B cell (primary cell): ENCODE results near the gene NCKAP5L. TPM values are rescaled to one million over a fixed set of nuclear protein-coding genes. Genes with fewer than 3 reads are reported as not detected.

Experiments
- ATAC-seq: fragments of 200-7000 bp; cut with Tn5 transposase; one replicate; pipeline ENCODE4 v1.10.0; 2021; ENCODE audit warnings: low read depth, mild to moderate bottlenecking, moderate number of reproducible peaks, moderate library complexity
- CTCF ChIA-PET: fragments of 350-600 bp; sonication (Branson Sonifier 250); formaldehyde crosslinking; loops from one replicate; lab custom pipeline; 2021; ENCODE audit warnings: antibody characterized with exemption, inconsistent platforms; lab: Charles Lee
- POLR2A ChIA-PET: fragments of 350-600 bp; sonication (Branson Sonifier 250); formaldehyde crosslinking; loops from one replicate; lab custom pipeline; 2021; ENCODE audit warnings: antibody characterized with exemption; lab: Charles Lee
- DNase-seq: peaks from one replicate; pipeline ENCODE4 v3.0.0; 2013
- H2AFZ ChIP-seq: 2 replicates; pipeline ENCODE4 v1.6.1; 2012; ENCODE audit warnings: mild to moderate bottlenecking, low read depth, low read length; ENCODE audit not compliant: insufficient read depth, poor library complexity, severe bottlenecking
- H3K27ac ChIP-seq, 2 donors: 1 replicate in 1 of 2; 2 replicates in 1 of 2; pipeline ENCODE4 v1.5.1; 2012 to 2013; ENCODE audit warnings: low read length in 2 of 2, mild to moderate bottlenecking in 2 of 2, moderate library complexity in 1 of 2
- H3K27me3 ChIP-seq, 4 experiments: fragments of 200-600 bp in 1 of 4; sonication (generic) in 1 of 4; replicated peaks in 1 of 4; 1 replicate in 2 of 4; 2 replicates in 2 of 4; pipeline versions ENCODE4 v1.6.1 to v1.7.0; 2013 to 2016; ENCODE audit warnings: low read length in 3 of 4, mild to moderate bottlenecking in 2 of 4, mixed read lengths in 1 of 4, moderate library complexity in 1 of 4; ENCODE audit not compliant: insufficient read depth in 4 of 4, control insufficient read depth in 3 of 4; ENCODE audit errors: control extremely low read depth in 1 of 4
- H3K36me3 ChIP-seq, 2 experiments: replicated peaks in 1 of 2; 1 replicate in 1 of 2; 2 replicates in 1 of 2; pipeline versions ENCODE4 v1.6.1 to v1.7.1; 2013; ENCODE audit warnings: low read length in 1 of 2; ENCODE audit not compliant: insufficient read depth in 2 of 2, control insufficient read depth in 1 of 2; ENCODE audit errors: control extremely low read depth in 1 of 2, extremely low read depth in 1 of 2
- H3K4me1 ChIP-seq, 2 donors: fragments of 200-600 bp in 1 of 2; sonication (generic) in 1 of 2; 1 replicate in 1 of 2; 2 replicates in 1 of 2; pipeline versions ENCODE4 v1.5.1 to v1.6.1; 2013 to 2017; ENCODE audit warnings: low read length in 2 of 2; ENCODE audit not compliant: control insufficient read depth in 2 of 2, insufficient read depth in 2 of 2
- H3K4me2 ChIP-seq: replicated peaks from 2 replicates; pipeline ENCODE3; 2012; ENCODE audit warnings: mild to moderate bottlenecking, low read depth, low read length; ENCODE audit not compliant: poor library complexity, severe bottlenecking
- H3K4me3 ChIP-seq, 5 experiments: fragments of 200-600 bp in 1 of 5; sonication (generic) in 1 of 5; 1 replicate in 3 of 5; 2 replicates in 2 of 5; pipeline versions ENCODE4 v1.5.1 to v1.7.0; 2011 to 2016; ENCODE audit warnings: low read length in 4 of 5, mild to moderate bottlenecking in 4 of 5, low read depth in 2 of 5, control low read depth in 1 of 5, moderate library complexity in 1 of 5; ENCODE audit not compliant: insufficient read depth in 1 of 5; ENCODE audit errors: control extremely low read depth in 1 of 5, extremely low read depth in 1 of 5
- H3K79me2 ChIP-seq: fragments of 200-600 bp; sonication (generic); one replicate; pipeline ENCODE4 v1.6.0; 2016; ENCODE audit warnings: low read length; ENCODE audit not compliant: control insufficient read depth, insufficient read depth
- H3K9ac ChIP-seq: fragments of 200-600 bp; sonication (generic); 2 replicates; pipeline ENCODE4 v1.6.1; 2017; ENCODE audit warnings: mild to moderate bottlenecking, low read length, moderate library complexity
- H3K9me3 ChIP-seq, 3 donors: one replicate each; pipeline versions ENCODE4 v1.6.1 to v1.7.1; 2013; ENCODE audit warnings: low read length in 2 of 3; ENCODE audit not compliant: control insufficient read depth in 2 of 3, insufficient read depth in 1 of 3; ENCODE audit errors: control extremely low read depth in 1 of 3
- H4K20me1 ChIP-seq: 2 replicates; pipeline ENCODE4 v1.6.0; 2012; ENCODE audit warnings: mild to moderate bottlenecking, low read length; ENCODE audit not compliant: insufficient read depth, control insufficient read depth, poor library complexity, severe bottlenecking
- H3K27ac Mint-ChIP-seq: one replicate; pipeline ENCODE4 v1.8.0; 2021; ENCODE audit warnings: mixed read lengths
- H3K27me3 Mint-ChIP-seq: one replicate; pipeline ENCODE4 v1.8.0; 2021; ENCODE audit warnings: mixed read lengths
- H3K4me1 Mint-ChIP-seq: one replicate; pipeline ENCODE4 v1.8.0; 2021; ENCODE audit warnings: mixed read lengths
- H3K4me3 Mint-ChIP-seq: one replicate; pipeline ENCODE4 v1.8.0; 2021; ENCODE audit warnings: mixed read lengths
- H3K9me3 Mint-ChIP-seq: one replicate; pipeline ENCODE4 v1.8.0; 2022; ENCODE audit warnings: mixed read lengths; ENCODE audit not compliant: insufficient read depth
- CTCF ChIP-seq: fragments of 200-600 bp; IDR thresholded peaks from one replicate; pipeline ENCODE4 v1.8.0; 2022; ENCODE audit warnings: antibody characterized with exemption, mild to moderate bottlenecking
- EZH2 ChIP-seq: IDR thresholded peaks from 2 replicates; pipeline ENCODE4 v1.6.1; 2012; ENCODE audit warnings: borderline replicate concordance, low read depth, mild to moderate bottlenecking, moderate library complexity, low read length; ENCODE audit not compliant: insufficient read depth, poor library complexity, severe bottlenecking
- WGBS: methylation state at CpG from one replicate; pipeline ENCODE4 v1.1.5; 2013; ENCODE audit warnings: missing lambda C conversion rate; ENCODE audit not compliant: insufficient coverage; 5-methylcytosine and 5-hydroxymethylcytosine counted together
- intact Hi-C: fragments of 100-400 bp; cut with micrococcal nuclease; formaldehyde crosslinking; loops from one replicate; pipeline ENCODE4 v1.10.0; 2022
- polyA plus RNA-seq: library from polyadenylated mRNA; depleted of rRNA; stranded (reverse); fragments of >200 nt; gene quantifications from 2 replicates; pipeline ENCODE4 v1.2.3, GENCODE V29; 2012
- total RNA-seq, 2 donors: library from RNA; stranded (reverse); fragments of 120-200 nt in 1 of 2; gene quantifications; 1 replicate in 1 of 2; 2 replicates in 1 of 2; pipeline versions ENCODE4 v1.2.3 to v1.2.4, GENCODE V29; 2013 to 2022

The NCKAP5L gene
- total and polyA plus RNA-seq, 2 donors (not counting 1 experiment from before 2014, with no cell fraction given) = 3.2 to 13.2 TPM

GRCh38 chr12:49806877-49807276 lies 21.3 kb downstream of the NCKAP5L start:
- 89% methylated on average over 4 of the region's 7 CpGs for WGBS
- POLR2A ChIA-PET = no interaction called here
- Histone ChIP-seq H3K4me2 (no peak overlapping the region), H3K27ac (no peak overlapping the region), H4K20me1 (peaks cover 5% of the 10 kb centered on the region), H3K9ac (no peak overlapping the region), H3K4me3 (no peak overlapping the region), H3K36me3 (peaks cover 0 to 13% of the 10 kb centered on the region in 2 experiments), H3K9me3 (no peaks in the 10 kb centered on the region), H3K27me3 (no peaks in the 10 kb centered on the region), H3K4me1 (peaks cover 4 to 5% of the 10 kb centered on the region in 2 donors), H2AFZ (no peak overlapping the region), H3K79me2 (peaks cover 10% of the 10 kb centered on the region)
- TF ChIP-seq CTCF (no peak), EZH2 (no peak)
- DNase-seq = no peak
- Mint-ChIP-seq H3K9me3 (no peaks in the 10 kb centered on the region), H3K27me3 (no peaks in the 10 kb centered on the region), H3K4me1 (peaks cover 8% of the 10 kb centered on the region), H3K27ac (no peak overlapping the region), H3K4me3 (no peak overlapping the region)
- no peak for ATAC-seq
- intact Hi-C loops = no loop called here
- CTCF ChIA-PET = no interaction called here

- no peak for DNase-seq
- Histone ChIP-seq H3K4me1 (peaks cover 0 to under 1% of the 10 kb centered on the region in 2 donors), H3K79me2 (peaks cover 10% of the 10 kb centered on the region), H4K20me1 (peaks cover 5% of the 10 kb centered on the region), H3K27me3 (no peaks in the 10 kb centered on the region), H2AFZ (no peak overlapping the region), H3K27ac (no peak overlapping the region), H3K36me3 (peaks cover 0 to 14% of the 10 kb centered on the region in 2 experiments), H3K4me2 (no peak overlapping the region), H3K4me3 (no peak overlapping the region), H3K9ac (no peak overlapping the region), H3K9me3 (no peaks in the 10 kb centered on the region)
- Mint-ChIP-seq H3K27me3 (no peaks in the 10 kb centered on the region), H3K27ac (no peak overlapping the region), H3K9me3 (no peaks in the 10 kb centered on the region), H3K4me1 (peaks cover 3% of the 10 kb centered on the region), H3K4me3 (no peak overlapping the region)
- TF ChIP-seq CTCF (no peak), EZH2 (no peak)
- WGBS = 100% methylated on average over 4 of the region's 7 CpGs
- intact Hi-C loops = no loop called here
- ChIA-PET POLR2A (interaction anchor here (0.6 kb wide), 1 partner anchor 184 kb away, joined by 9 read pairs; no protein-coding TSS in a partner anchor), CTCF (interaction anchor here (1.6 kb wide), 1 partner anchor 28 kb away, joined by 4 read pairs; no protein-coding TSS in a partner anchor)
- ATAC-seq = no peak
Measured at GRCh38 chr12:49806321-49806813, 21.8 kb downstream of the NCKAP5L start.
